Measurements from ENCODE around the gene AKAP13. TPM values are rescaled to one million over a fixed set of nuclear protein-coding genes. Genes with fewer than 3 reads are reported as not detected.
A peak's percentile ranks its signal among the peaks of the same experiment; 100 is the strongest.

AKAP13 gene
- polyA plus RNA-seq, 1 experiment: 15.5 TPM

GRCh38 chr15:85380812-85381642 is 624 bp downstream of the AKAP13 start:
- peak overlapping the region; percentile 70 for H3K4me3 ChIP-seq (ENCODE audit: low read depth, low read length)
- no peaks in the 10 kb centered on the region for H3K27me3 ChIP-seq (ENCODE audit: control insufficient read depth, insufficient read depth, low read length)
- ChIA-PET CTCF (interaction anchor here (0.6 to 1.0 kb wide), 3 partner anchors 10 to 41 kb away, joined by 4 read pairs; no protein-coding TSS in a partner anchor), POLR2A (interaction anchor here (0.7 to 1.4 kb wide), 6 partner anchors 8 to 68 kb away, joined by 3 to 11 read pairs (median 5); no protein-coding TSS in a partner anchor)
- no peaks in the 10 kb centered on the region for H3K9me3 ChIP-seq (ENCODE audit: control insufficient read depth, insufficient read depth, low read length)
- TF ChIP-seq, protein P1, sequence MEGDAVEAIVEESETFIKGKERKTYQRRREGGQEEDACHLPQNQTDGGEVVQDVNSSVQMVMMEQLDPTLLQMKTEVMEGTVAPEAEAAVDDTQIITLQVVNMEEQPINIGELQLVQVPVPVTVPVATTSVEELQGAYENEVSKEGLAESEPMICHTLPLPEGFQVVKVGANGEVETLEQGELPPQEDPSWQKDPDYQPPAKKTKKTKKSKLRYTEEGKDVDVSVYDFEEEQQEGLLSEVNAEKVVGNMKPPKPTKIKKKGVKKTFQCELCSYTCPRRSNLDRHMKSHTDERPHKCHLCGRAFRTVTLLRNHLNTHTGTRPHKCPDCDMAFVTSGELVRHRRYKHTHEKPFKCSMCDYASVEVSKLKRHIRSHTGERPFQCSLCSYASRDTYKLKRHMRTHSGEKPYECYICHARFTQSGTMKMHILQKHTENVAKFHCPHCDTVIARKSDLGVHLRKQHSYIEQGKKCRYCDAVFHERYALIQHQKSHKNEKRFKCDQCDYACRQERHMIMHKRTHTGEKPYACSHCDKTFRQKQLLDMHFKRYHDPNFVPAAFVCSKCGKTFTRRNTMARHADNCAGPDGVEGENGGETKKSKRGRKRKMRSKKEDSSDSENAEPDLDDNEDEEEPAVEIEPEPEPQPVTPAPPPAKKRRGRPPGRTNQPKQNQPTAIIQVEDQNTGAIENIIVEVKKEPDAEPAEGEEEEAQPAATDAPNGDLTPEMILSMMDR (IDR thresholded peaks at IDR 0.05; ENCODE audit: low read depth, low read length): no peak
- H3K27ac ChIP-seq (ENCODE audit: low read depth, low read length): peak overlapping the region; percentile 80
- no peak for DNase-seq (ENCODE audit: low read depth, low spot score)

- H3K27ac ChIP-seq (ENCODE audit: low read depth, low read length): no peak overlapping the region
Observed at GRCh38 chr15:85381850-85382751, 1.7 kb downstream of the AKAP13 start.

GRCh38 chr15:85382942-85383341 is 2.5 kb downstream of the AKAP13 start:
- POLR2A ChIA-PET: no interaction called here
- TF ChIP-seq, protein P1 (IDR thresholded peaks at IDR 0.05; ENCODE audit: low read depth, low read length): no peak
- no peak for DNase-seq (ENCODE audit: low read depth, low spot score)
- no peak overlapping the region for H3K27ac ChIP-seq (ENCODE audit: low read depth, low read length)
- no peaks in the 10 kb centered on the region for H3K9me3 ChIP-seq (ENCODE audit: control insufficient read depth, insufficient read depth, low read length)
- no peak overlapping the region for H3K4me3 ChIP-seq (ENCODE audit: low read depth, low read length)
- H3K27me3 ChIP-seq (ENCODE audit: control insufficient read depth, insufficient read depth, low read length): no peaks in the 10 kb centered on the region
- CTCF ChIA-PET: no interaction called here

More at GRCh38 chr15:85381850-85382751, 1.7 kb downstream of the AKAP13 start:
- peak overlapping the region; percentile 70 for H3K4me3 ChIP-seq (ENCODE audit: low read depth, low read length)
- CTCF ChIA-PET: interaction anchor here (0.7 kb wide), 1 partner anchor 433 kb away, joined by 3 read pairs; no protein-coding TSS in a partner anchor
- TF ChIP-seq, protein P1 (IDR thresholded peaks at IDR 0.05; ENCODE audit: low read depth, low read length): no peak
- POLR2A ChIA-PET: interaction anchor here (0.7 kb wide), 1 partner anchor 200 kb away, joined by 3 read pairs; no protein-coding TSS in a partner anchor
- H3K27me3 ChIP-seq (ENCODE audit: control insufficient read depth, insufficient read depth, low read length): no peaks in the 10 kb centered on the region
- no peaks in the 10 kb centered on the region for H3K9me3 ChIP-seq (ENCODE audit: control insufficient read depth, insufficient read depth, low read length)
- no peak for DNase-seq (ENCODE audit: low read depth, low spot score)

DNA sequence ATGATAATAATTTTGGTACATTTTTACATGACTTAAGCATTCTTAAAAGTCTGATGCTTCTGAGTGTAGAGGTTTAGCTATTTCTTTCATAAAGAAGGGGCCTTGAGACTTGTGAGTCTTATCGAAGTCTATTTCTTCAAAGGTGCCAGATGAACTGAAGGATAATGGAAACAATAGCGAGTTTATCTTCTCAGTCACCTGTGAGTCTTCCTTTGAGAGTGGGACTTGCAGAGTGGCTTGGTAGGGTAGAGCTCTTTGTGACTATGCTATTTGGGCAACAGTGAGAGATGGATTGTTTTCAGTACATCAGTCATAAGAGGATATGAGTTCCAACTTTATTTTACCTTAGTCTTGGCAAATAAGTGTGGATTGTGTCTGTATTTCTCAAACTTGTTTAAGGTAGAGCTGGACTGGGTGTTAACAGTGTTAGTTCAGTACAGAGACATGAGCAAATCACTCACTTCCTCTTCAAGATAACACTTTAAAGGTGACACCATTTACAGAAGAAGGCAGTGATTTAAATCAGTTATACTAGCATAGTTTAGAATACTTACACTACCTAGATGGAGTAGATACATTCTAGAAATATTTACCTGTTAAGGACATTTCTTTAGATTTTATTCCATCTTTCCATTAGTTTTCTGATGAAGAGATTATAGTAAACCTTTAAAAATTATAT is 3.2 kb downstream of the AKAP13 start:
- H3K27ac ChIP-seq (ENCODE audit: low read depth, low read length): no peak overlapping the region
- H3K9me3 ChIP-seq (ENCODE audit: control insufficient read depth, insufficient read depth, low read length): no peaks in the 10 kb centered on the region
- H3K4me3 ChIP-seq (ENCODE audit: low read depth, low read length): no peak overlapping the region
- ChIA-PET POLR2A (no interaction called here), CTCF (no interaction called here)
- TF ChIP-seq, protein P1 (IDR thresholded peaks at IDR 0.05; ENCODE audit: low read depth, low read length): no peak
- H3K27me3 ChIP-seq (ENCODE audit: control insufficient read depth, insufficient read depth, low read length): no peaks in the 10 kb centered on the region
- no peak for DNase-seq (ENCODE audit: low read depth, low spot score)

Data from AG04450 (cell line).